Left renal cortex interstitium (tissue), 4 donors: ENCODE measurements around the gene ALDH18A1. TPM values are rescaled to one million over a fixed set of nuclear protein-coding genes. Genes with fewer than 3 reads are reported as not detected.

Experiments used
- DNase-seq, 4 donors: peaks; one replicate each; pipeline ENCODE4 v3.0.0-alpha.2; 2013; ENCODE audit warnings: low read depth in 4 of 4, low spot score in 2 of 4, missing footprints in 1 of 4
- polyA plus RNA-seq, 4 donors: library from polyadenylated mRNA; unstranded; fragments of 120-200 nt; gene quantifications; one replicate each; pipeline ENCODE4 v1.2.1, GENCODE V29; 2013; ENCODE audit not compliant: insufficient read length in 4 of 4

Gene ALDH18A1
- polyA plus RNA-seq, 4 donors, result 71.9 to 78.1 (median 77.2) TPM

- no peak for DNase-seq
These were observed 58.7 kb downstream of the ALDH18A1 start for GRCh38 chr10:95597788-95598187.

GRCh38 chr10:95588025-95588424, 68.5 kb downstream of the ALDH18A1 start:
- DNase-seq, result no peak

- DNase-seq, result no peak
These were observed 76.5 kb downstream of the ALDH18A1 start for GRCh38 chr10:95579835-95580535.

- no peak for DNase-seq
These were observed 77.2 kb downstream of the ALDH18A1 start for GRCh38 chr10:95579292-95579691.

- no peak for DNase-seq
These were observed 77.9 kb downstream of the ALDH18A1 start for GRCh38 chr10:95578619-95579018.

GRCh38 chr10:95574649-95575365, 81.7 kb downstream of the ALDH18A1 start:
- DNase-seq, result no peak

- no peak for DNase-seq
These were observed 82.4 kb downstream of the ALDH18A1 start for GRCh38 chr10:95573964-95574604.

- DNase-seq, result no peak
These were observed 83.0 kb downstream of the ALDH18A1 start for GRCh38 chr10:95573527-95573926.

- DNase-seq, result no peak
These were observed 84.2 kb downstream of the ALDH18A1 start for GRCh38 chr10:95572131-95572820.

GRCh38 chr10:95571390-95571789, 85.1 kb downstream of the ALDH18A1 start:
- no peak for DNase-seq

GRCh38 chr10:95569368-95569767, 87.1 kb downstream of the ALDH18A1 start:
- DNase-seq, result no peak

GRCh38 chr10:95567903-95568630, 88.4 kb downstream of the ALDH18A1 start:
- DNase-seq, result no peak

GRCh38 chr10:95566136-95566535, 90.4 kb downstream of the ALDH18A1 start:
- no peak for DNase-seq

GRCh38 chr10:95565336-95565735, 91.2 kb downstream of the ALDH18A1 start:
- DNase-seq, result no peak

GRCh38 chr10:95564291-95564690, 92.2 kb downstream of the ALDH18A1 start:
- DNase-seq, result no peak

GRCh38 chr10:95562341-95562965, 94.1 kb downstream of the ALDH18A1 start:
- DNase-seq, result no peak

GRCh38 chr10:95561864-95562177, 94.7 kb downstream of the ALDH18A1 start:
- no peak for DNase-seq

GRCh38 chr10:95561177-95561863, 95.2 kb downstream of the ALDH18A1 start, which contains the start of gene SORBS1:
TSS of gene SORBS1 (minus strand) at chr10:95561371. CDS start at chr10:95441135, 120,236 bp downstream.
- DNase-seq, result peak; percentile 80 to 94 (median 90)
